ENCODE measurements around the gene ACOT7.

ACOT7 gene

DNA sequence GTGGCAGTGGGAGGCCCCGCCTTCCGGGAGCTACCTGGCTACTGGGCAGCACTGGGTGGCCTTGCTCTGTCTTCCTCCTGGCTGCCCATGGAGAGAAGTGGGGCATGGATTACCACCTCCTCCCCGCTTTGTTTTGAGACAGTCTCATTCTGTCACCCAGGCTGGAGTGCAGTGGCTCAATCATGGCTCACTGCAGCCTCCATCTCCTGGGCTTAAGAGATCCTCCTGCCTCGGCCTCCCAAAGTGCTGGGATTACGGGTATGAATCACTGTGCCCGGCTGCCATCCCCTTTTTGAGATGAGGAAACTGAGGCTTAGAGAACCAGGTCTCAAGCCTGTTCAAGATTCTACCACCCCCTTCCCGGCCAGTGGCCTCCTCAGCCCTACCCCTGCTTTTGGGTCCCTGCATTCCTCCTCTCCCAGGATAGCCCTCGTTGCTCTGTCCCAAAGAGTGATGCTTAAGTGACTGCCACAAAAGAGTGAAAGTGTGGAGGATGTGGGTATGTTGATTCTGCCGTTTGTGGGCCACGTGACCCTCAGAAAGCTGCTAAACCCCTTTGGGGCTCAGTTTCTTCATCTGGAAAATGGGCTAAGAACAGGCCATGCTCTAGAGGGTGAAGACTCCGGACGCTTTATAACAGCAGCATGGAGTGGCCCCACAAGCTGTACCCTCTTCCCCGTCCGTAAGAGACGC, 141.7 kb downstream of the ACOT7 start:
- no peak for FAIRE-seq
- no peak for DNase-seq (ENCODE audit: low spot score)

DNA sequence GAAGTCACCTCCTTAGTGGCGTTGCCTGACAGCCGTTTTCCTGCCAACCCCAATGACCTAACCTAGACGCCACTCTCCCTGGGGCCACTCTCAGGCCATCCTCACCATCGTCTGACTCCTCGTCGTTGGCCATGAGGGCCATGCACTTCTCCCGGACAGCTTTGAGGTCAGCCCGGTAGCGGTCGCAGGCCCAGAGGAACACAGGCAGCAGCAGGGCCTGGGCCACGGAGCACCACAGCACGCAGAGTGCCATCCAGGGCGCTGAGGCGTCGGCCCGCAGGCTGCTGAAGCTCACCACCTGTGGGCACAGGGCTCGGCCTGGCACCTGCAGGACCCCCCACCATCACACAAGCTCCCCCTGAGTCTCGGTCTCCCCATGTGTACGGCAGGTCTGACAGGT, 142.3 kb downstream of the ACOT7 start:
- DNase-seq (ENCODE audit: low spot score), result no peak

DNA sequence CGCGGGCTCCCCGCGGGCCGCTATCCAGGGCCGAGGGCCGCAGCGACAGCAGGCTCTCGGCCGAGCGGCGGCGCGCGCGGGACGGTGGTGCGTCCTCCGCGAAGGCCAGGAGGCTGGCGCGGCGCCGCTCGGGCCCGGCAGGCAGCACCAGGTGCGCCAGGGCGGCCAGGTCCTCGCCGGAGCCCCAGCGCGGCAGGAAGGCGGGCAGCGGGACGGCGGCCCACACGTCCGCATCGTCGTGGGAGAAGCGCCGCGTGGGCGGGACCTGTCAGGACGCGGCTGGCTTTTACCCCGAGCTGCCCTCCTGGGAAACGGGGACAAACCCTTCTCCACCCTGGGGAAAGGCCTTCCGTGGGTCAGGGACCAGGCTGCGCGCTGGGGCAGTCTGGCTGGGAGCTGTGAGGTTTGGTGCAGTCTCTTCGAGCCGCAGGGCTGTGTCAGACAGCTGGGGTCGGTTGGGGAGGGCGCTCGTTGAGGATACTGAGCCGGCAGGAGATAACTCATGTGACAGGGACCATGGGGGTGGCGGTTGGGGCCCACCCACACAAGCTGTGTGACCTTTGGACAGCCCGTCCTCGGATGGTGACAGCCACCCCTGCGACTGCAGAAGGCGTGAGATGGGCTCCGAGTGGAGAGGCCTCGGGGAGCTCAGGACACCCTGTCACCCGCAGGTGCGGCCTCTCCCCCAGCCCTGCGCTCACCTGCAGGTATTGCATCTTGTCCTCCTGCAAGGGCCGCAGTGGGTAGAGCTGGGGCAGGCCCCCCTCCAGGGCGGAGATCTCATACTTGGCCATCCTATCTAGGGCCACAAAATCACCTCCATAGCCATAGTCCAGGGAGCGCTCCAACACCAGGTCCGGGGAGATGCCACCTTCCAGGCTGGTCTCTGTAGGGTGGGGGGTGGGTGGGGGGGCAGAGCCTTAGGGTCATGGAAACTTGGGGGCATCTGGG, 143.6 kb downstream of the ACOT7 start:
- DNase-seq (ENCODE audit: low spot score), result no peak
- no peak for FAIRE-seq

More for the DNA sequence above, 142.3 kb downstream of the ACOT7 start:
- no peak for FAIRE-seq

DNA sequence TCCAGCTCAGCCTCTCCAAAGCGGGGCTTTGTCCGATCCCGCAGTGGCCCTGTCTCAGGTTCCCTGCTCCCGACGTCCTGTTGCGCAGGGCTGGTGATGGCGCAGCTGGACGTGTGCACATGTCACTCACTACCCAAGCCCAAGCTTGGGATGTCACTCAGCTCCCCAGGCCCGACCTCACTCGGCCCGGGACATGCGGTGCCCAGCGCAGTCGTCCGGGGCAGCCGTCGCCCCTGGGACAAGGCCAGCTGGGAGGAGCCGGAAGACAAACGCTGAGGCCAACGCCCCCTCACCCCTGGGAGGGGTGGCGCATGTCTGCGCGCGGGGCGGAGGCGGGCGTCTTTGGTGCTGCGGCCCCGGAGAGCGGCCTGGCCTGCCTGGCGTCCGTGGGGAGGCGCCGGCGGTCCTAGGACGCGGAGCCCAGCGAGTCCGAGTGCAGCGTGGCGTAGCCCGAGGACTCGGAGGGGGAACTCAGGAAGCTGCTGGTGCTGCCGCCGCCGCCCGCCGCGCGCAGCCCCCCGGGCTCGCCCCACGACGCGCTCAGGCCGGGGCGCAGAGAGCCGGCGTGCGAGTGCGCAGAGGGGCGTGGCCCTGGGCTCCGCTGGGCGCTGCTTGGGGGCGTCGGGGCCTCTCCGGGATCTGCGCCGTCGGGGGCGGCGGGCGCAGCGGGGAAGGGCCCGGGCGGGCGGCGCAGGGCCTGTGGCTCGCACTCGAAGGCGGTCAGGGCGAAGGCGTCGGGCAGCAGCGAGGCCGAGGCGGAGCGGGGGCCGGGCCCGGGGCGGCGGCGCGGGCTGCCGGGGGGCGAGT, 144.4 kb downstream of the ACOT7 start:
- DNase-seq (ENCODE audit: low spot score) (no peak), FAIRE-seq (no peak)

DNA sequence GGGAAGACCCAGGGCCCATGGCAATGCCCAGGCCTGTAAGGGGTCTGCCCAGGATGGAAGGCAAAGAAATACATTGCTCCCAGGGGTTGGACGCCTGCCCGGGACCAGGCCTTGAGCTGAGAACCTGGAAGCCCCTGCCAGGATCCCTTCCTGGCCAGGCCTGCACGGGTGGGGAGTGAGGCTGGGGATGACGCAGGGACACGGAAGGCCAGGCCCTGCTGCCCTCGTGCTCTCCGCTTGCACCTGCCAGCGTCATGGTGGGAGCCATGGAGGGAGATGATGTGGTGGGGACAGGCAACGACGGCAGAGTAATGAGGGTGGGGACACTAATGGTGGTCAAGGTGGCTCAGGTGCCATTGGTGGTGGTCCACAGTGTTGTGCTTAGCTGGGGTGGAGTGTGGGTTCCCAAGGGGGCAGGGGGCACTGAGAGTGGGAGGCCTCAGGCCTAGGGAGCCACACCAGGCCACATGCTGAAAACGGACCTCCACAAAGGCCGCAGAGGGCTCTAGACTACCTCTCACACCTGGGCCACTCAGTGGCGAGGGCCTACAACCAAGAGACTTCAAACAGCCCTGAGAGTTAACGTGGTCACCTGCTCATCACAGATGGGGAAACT, 145.3 kb downstream of the ACOT7 start:
- FAIRE-seq, result no peak
- no peak for DNase-seq (ENCODE audit: low spot score)

DNA sequence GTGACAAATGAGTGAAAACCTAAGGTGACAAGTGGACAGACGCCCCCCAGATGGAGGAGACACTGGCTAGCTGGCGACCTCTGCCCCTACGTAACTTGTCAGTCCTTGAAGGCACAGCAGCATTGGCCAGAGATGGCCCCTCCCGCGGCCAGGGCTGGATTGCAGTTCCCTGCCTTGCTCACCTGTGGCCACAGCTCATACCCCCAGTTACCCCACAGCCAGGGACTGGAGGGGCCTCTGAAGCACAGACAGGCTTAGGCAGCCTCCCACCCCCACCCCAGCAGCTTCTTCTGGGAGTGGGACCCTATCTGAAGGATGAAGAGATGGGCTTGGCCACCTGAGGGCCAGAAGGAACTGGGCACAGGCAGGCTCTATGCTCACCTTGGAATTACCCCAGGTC, 145.9 kb downstream of the ACOT7 start:
- DNase-seq (ENCODE audit: low spot score), result no peak
- no peak for FAIRE-seq

DNA sequence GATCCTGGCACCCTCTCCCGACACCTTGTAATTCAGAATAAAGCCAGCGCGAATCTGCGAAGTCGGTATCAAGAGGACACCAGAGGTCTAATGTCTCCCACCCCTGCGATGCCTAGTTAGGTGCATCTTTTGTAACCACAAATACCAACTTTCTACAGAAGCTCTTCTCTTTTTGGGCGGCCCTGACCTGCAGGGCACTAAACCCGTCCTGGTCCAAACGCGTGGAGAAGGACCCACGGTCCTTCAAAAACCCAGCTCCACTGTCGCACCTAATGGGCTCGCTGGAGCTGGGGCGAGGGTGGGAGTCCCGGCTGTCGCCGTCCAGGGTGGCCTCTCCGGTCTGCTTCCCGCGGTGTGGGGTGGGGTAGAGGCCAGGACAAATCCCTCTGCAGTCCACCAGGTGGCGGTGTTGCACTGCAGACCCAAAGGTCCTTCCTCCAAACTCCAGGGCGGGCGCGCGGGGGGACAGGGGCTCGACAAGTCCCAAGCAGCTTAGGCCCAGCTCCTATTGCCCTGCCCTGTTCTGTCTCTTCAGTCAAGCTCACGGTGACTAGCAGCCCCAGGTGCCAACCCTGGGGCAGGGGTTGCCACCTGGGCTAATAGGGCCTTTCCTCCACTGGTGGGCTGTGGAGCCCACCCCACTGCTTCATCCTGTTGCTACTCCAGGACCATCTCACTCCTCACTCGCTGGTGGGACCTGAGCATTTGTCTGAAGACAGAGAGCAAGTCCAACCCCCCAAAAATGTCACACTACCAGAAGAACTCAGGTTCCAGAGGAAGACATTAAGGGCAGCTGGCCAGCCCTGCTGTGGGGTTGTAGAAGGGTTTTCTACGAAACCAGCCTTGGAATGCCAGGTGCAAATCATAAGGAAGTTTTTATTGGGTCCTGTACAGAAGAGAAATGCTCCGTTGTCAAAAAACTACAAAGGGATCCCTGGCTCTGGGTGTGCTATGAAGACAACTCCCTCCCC, 146.8 kb downstream of the ACOT7 start:
- FAIRE-seq (no peak), DNase-seq (ENCODE audit: low spot score) (peak; percentile 80)

DNA sequence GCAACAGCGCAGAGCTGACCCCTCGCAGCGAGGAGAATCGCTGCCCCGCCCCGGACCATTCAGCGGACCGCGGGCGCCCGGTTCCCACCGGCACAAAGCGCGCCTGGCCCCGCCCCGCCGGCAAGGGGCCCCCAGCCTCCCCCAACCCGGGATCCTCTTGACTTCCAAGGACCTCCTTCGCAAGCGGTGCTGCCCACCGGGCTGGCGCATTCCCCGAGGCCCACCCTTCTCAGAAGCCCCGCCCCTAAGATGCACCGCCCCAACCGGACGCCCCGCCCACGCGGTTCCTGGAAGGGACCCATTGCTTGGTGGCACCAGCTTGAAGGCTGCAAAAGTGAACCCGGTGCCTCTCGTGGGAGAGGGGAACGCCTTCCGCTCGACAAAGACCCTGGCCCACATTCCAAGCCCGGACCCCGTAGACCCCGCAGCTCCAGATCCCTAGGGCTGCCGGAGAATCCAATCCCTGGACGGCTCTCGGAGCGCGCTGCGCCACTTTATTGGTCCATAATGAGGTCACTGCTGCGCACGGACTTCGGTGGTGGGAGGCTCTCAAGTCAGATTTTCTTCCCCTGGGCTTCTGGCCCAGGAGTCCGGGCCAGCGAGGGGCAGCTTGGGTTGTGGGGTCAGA, 147.6 kb downstream of the ACOT7 start:
- DNase-seq (ENCODE audit: low spot score) (peak; percentile 50), FAIRE-seq (no peak)

DNA sequence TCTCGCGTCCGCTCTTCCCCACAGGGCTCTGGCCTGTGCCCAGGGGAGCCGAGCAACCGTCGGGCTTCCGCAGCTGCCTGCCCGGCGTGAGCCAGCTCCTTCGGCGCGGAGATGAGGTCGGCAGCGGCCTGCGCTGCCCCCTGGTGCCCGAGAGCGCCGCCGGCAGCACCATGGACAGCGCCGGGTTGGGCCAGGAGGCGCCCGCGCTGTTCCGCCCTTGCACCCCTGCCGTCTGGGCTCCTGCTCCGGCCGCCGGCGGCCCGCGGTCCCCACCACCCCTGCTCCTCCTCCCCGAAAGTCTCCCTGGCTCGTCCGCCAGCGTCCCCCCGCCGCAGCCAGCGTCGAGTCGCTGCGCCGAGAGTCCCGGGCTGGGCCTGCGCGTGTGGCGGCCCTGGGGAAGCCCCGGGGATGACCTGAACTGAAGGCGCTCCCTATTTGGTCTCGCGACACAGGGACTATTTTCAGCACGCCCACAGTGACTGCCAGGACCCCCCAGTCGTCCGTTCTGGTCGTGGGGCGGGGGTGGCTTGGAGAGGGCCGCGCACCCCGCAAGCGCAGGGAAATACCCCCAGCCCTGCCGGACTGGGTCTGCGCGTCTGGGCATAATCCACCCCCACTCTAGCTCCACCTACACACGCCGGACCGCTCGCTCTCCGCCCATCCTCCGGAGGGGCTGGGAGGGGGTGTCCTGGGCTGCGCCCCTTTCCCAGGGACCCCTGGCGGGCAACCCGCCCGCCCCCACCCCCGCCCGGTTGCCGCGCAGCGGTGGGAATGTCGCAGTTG, 148.3 kb downstream of the ACOT7 start:
- no peak for FAIRE-seq
- peak; percentile 84 for DNase-seq (ENCODE audit: low spot score)

DNA sequence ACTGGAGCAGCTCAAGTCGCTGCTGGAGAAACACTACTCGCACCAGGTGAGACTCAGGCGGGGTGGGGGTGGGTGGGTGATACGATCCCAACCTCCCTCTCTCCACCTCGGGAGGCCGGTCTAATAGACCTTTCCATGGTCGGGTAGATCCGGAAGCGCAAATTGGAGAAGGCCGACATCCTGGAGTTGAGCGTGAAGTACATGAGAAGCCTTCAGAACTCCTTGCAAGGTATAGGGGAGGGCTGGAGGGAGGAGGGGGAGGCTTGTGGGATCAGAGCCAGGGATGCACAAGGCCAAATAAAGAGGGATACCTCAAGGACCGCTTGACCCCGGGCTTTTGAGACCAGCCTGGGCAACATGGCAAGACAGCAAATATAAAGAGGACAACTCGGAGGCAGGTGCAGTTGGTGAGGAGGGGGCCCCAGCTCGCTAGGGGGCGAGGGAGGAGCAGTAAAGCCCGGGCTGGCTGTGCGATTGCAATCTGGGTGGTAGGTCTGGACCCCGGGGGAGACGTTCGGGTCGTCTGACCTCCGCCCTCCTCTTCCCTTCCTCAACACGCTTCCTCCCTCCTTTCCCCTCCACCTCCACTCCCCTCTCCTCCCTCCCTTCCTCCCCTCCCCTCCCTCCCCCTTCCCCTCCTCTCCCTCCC, 149.0 kb downstream of the ACOT7 start:
- DNase-seq (ENCODE audit: low spot score), result no peak
- FAIRE-seq, result no peak

DNA sequence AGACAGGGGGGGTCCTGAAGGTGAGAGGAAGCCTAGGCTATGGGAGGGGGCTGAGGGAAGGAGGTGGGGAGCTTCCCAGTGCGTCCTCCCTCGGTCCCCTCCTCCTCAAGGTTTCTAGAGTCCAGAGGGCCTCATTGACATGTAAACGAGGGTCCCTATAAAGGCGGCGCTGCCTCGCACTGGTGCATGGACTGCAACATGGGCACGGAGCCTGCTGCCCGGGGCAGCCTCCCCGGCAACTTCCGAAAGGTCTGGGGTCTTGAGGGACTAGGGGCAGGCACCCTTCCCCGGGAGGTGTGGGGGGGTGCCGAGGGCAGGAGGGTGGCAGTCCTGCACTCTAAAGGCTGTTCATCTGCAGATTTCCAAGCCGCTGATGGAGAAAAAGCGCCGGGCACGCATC, 149.6 kb downstream of the ACOT7 start, which contains the start of gene HES3:
HES3 (plus strand) TSS at position 187 of the 400 bp plus-strand sequence; CDS start at position 374, 187 bp downstream.
- FAIRE-seq (no peak), DNase-seq (ENCODE audit: low spot score) (no peak)

DNA sequence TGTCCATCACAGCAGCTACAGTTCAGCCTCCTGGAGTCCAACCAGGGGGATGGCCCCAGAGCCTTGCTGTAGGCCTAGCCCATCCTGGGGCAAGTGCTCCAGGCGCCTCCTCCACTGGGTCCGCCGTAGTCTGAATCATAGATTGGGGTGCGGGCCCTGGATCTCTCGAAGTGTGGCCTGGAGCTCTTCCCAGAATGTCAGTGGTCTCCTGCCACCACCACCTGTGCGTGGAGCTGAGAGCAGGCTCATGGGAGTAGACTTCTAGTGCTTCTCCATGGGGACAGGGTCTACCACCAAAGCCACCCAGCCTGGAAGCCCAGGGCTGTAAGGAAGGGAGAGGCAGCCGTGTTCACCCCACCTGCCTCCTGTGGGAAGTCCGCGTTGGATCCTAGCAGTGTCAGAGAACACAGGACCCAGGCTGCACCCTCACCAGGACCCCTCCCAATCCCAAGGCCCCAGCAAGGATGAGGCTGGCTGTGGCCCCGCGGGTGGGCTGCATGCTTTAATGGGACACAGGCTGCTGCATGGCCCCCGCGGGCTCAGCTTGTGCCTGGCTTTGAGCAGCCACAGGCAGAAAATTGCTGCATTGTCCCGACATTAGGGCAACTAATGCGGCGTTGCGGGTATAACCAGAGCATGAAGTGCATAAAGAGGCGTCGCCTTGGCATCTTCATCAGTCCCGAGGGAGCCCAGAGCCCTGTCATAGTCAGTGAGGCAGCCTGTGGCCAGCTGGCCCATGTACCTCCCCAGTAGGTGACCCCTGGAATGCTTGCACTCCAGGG, 150.3 kb downstream of the ACOT7 start:
- DNase-seq (ENCODE audit: low spot score) (no peak), FAIRE-seq (no peak)

DNA sequence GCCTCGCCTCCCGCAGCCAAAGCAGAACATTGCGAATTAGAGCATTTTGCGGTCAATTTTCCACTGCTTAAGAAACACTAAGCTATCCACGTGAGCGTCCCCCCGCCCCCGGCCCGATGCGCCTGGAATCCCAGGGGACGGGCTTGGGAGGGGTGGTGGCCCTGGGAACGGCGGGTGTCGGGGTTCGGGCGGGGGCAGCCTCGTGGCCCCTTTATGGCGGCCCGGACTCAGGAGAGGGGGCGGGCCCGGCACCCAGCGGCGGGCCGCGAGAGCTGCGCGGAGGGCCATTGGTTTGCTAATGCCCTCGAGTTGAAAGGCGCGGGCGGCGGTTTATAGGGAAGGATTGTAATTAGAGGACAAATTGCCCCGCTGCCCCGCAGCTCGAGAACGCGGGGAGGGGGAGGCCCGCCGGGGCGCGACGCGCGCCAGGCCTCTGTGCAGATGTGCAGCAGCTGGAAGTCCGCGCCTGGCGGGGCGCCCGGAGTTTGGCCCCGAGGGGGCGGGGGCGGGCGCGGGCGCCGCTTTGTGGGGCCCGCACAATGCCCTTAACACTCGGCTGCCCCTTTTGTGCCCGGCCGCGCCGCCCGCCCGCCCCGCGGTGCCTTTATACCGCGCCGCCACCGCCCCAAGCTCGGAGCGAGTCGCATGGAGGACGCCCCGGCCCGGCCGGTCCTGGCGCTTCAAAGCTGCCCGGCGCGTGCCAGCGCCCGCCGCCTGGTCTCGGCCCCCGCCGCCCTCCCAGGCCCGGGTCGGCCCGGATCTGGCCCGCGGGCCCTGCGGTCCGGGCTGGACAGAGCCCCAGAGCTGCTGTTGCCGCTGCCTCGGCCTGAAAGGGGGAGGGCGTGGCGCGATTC, 151.5 kb downstream of the ACOT7 start:
- no peak for FAIRE-seq
- no peak for DNase-seq (ENCODE audit: low spot score)

DNA sequence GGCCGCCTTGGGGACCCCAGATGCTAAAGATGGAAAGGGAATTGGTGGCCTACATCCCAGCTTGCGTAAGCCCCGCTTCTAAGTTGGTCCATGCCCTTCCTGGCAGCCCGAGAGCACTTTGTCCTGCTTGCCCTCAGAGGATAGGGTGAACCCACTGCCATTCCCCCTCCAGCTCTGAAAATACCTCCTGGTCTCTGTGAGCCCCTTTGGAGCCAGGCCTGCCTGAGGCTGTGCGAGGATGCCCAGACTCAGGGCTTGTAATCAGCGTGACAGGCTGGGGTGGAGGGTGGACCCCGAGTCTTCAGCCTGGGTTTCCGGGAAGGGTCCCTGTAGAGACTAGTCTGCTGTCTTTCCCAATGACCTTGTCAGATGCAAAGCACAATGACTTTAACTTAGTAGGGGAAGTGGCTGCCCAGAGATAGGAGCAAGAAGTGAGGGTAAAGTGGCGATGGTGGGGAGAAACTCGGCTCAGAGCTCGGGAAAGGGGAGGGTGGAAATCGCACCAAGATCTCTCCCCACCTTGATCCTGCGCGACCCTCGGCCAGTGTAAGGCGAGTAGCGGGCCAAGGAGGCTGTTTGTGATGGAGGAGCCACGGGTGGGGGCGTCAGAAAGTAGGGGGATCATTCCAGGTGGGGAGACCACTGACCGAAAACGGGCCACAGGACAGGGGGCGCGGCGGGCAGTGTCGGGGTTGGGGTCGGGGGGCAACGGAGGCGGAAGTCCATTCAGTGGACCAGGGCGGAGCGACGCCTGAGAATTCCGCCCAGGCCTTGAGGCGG, 152.3 kb downstream of the ACOT7 start:
- FAIRE-seq (no peak), DNase-seq (ENCODE audit: low spot score) (no peak)

DNA sequence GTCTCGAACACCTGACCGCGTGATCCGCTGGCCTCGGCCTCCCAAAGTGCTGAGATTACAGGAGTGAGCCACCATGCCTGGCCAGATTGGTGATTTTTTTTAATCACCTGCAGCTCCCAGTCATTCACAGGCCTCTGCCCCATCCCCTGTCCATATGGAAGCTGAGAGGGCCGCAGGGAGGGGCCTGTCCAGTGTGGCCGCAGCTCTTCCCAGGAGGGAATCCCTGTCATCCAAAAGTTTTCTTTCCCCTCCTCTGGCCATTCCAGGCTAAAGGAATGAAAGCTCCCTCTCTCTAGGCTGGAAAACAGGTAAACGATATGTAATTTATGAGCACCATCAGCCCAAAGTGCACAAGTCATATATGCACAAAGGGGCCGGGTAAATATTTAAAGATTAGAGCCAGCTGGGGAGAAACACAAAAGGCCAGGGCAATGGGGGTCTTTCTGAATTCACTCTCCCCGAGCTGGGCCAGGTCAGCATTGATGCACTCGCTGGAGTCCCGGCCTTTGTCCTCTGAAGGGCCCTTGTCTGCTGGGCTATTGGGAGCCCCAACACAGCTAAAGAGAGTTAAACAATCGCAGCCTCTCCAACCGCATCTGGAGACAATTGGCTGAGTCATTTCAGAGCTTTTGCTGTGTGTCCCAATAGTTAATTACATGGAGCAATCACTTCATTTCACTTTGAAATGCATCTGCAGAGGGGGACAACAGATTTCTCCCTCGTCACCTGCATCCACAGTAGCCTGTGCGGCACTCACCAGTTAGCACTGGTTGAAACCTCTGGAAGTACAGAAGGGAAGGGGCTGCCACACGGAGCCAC, 153.4 kb downstream of the ACOT7 start:
- FAIRE-seq (no peak), DNase-seq (ENCODE audit: low spot score) (no peak)

All from urothelium cell line (cell line).